ENCODE data around the gene PMFBP1.

PMFBP1 gene

GRCh38 chr16:72099377-72099818 lies 72.6 kb downstream of the PMFBP1 start:
- Histone ChIP-seq H3K27me3 (no peaks in the 10 kb centered on the region), H3K36me3 (peaks cover 85 to 90% (median 86%) of the 10 kb centered on the region in 11 experiments), H3K4me2 (no peak overlapping the region), H3K9me3 (replicated peaks in 1 of 11) (no peaks in the 10 kb centered on the region), H3K4me1 (peaks cover 18 to 27% (median 23%) of the 10 kb centered on the region in 10 experiments), H3K9ac (no peak overlapping the region), H4K20me1 (peaks cover 4 to 93% (median 68%) of the 10 kb centered on the region in 11 experiments; a peak in 20 of 22 replicates), H3K27ac (no peak overlapping the region), H3K4me3 (no peak overlapping the region)
- TF ChIP-seq Cebpa-rat (IDR thresholded peaks at IDR 0.05) = no peak

GRCh38 chr16:72098936-72099335 lies 73.0 kb downstream of the PMFBP1 start:
- peaks cover 4 to 97% (median 64%) of the 10 kb centered on the region in 11 experiments; a peak in 20 of 22 replicates for H4K20me1 ChIP-seq
- no peak overlapping the region for H3K4me2 ChIP-seq
- no peaks in the 10 kb centered on the region for H3K27me3 ChIP-seq
- H3K9me3 ChIP-seq (replicated peaks in 1 of 11) = no peaks in the 10 kb centered on the region
- H3K4me3 ChIP-seq = no peak overlapping the region
- no peak overlapping the region for H3K27ac ChIP-seq
- H3K4me1 ChIP-seq = peaks cover 18 to 27% (median 24%) of the 10 kb centered on the region in 10 experiments
- TF ChIP-seq Cebpa-rat (IDR thresholded peaks at IDR 0.05) = no peak
- no peak overlapping the region for H3K9ac ChIP-seq
- H3K36me3 ChIP-seq = peaks cover 81 to 85% (median 82%) of the 10 kb centered on the region in 11 experiments

DNA sequence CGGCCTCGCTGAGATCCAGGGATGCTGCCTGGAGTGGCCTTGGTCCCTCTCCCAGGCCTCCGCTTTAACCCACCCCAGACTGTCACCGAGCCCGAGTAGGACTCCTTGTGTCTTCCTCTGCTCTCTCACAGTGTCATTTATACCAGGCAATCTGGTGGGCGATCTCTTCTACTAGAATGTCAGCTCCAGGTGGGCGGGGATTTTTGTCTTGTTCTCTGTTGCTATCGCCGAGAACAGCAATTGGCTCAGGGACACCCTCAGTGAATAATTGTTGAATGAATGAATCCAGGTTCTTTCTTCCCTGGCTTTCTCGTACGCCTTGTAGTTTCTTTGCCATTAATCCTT lies 77.7 kb downstream of the PMFBP1 start:
- peaks cover 31 to 42% (median 37%) of the 10 kb centered on the region in 10 experiments for H3K4me1 ChIP-seq

GRCh38 chr16:72093448-72094265 lies 78.3 kb downstream of the PMFBP1 start, which contains the start of the genes DHX38 and TXNL4B:
Gene DHX38, plus strand, starts transcription at chr16:72093847. Its CDS starts 2,311 bp downstream, at chr16:72096158.
Gene TXNL4B, minus strand, starts transcription at chr16:72093620. Its CDS starts 2,871 bp downstream, at chr16:72090749.
- peaks cover 52 to 63% (median 56%) of the 10 kb centered on the region in 11 experiments for H3K36me3 ChIP-seq
- no peak for TF ChIP-seq Cebpa-rat (IDR thresholded peaks at IDR 0.05)

More for the DNA sequence above, 77.7 kb downstream of the PMFBP1 start:
- peak overlapping the region; percentile 81 to 95 (median 92) for H3K9ac ChIP-seq
- peak overlapping the region; percentile 73 to 99 (median 90) for H3K4me3 ChIP-seq
- peaks cover 12 to 87% (median 56%) of the 10 kb centered on the region in 11 experiments; a peak in 20 of 22 replicates for H4K20me1 ChIP-seq
- peak overlapping the region; percentile 81 to 93 (median 90) for H3K27ac ChIP-seq
- no peaks in the 10 kb centered on the region for H3K27me3 ChIP-seq
- peak overlapping the region; percentile 84 to 97 (median 93) for H3K4me2 ChIP-seq
- H3K36me3 ChIP-seq = peaks cover 52 to 63% (median 56%) of the 10 kb centered on the region in 11 experiments
- no peak for TF ChIP-seq Cebpa-rat (IDR thresholded peaks at IDR 0.05)
- no peaks in the 10 kb centered on the region for H3K9me3 ChIP-seq (replicated peaks in 1 of 11)

GRCh38 chr16:72092832-72093447 lies 79.0 kb downstream of the PMFBP1 start:
- H3K36me3 ChIP-seq = peaks cover 52 to 63% (median 56%) of the 10 kb centered on the region in 11 experiments
- H3K9me3 ChIP-seq (replicated peaks in 1 of 11) = no peaks in the 10 kb centered on the region
- peaks cover 8 to 80% (median 46%) of the 10 kb centered on the region in 11 experiments; a peak in 16 of 22 replicates for H4K20me1 ChIP-seq
- TF ChIP-seq Cebpa-rat (IDR thresholded peaks at IDR 0.05) = no peak
- H3K27ac ChIP-seq = peak overlapping the region; percentile 54 to 92 (median 88)
- H3K27me3 ChIP-seq = no peaks in the 10 kb centered on the region
- H3K9ac ChIP-seq = peak overlapping the region; percentile 81 to 95 (median 92)
- peak overlapping the region; percentile 80 to 97 (median 87) for H3K4me2 ChIP-seq
- peak overlapping the region; percentile 73 to 99 (median 90) for H3K4me3 ChIP-seq
- H3K4me1 ChIP-seq = peaks cover 31 to 42% (median 37%) of the 10 kb centered on the region in 10 experiments

More at GRCh38 chr16:72093448-72094265, 78.3 kb downstream of the PMFBP1 start, which contains the start of the genes DHX38 and TXNL4B:
- Histone ChIP-seq H3K4me2 (peak within 1 kb of the TSS; percentile 87 to 97 (median 94)), H3K9ac (peak within 1 kb of the TSS; percentile 81 to 95 (median 92)), H3K9me3 (replicated peaks in 1 of 11) (no peaks in the 10 kb centered on the region), H4K20me1 (peaks cover 8 to 87% (median 50%) of the 10 kb centered on the region in 11 experiments; a peak in 18 of 22 replicates), H3K27me3 (no peaks in the 10 kb centered on the region), H3K4me3 (peak within 1 kb of the TSS; percentile 73 to 99 (median 90)), H3K4me1 (peaks cover 31 to 42% (median 37%) of the 10 kb centered on the region in 10 experiments), H3K27ac (peak within 1 kb of the TSS; percentile 81 to 93 (median 90))

DNA sequence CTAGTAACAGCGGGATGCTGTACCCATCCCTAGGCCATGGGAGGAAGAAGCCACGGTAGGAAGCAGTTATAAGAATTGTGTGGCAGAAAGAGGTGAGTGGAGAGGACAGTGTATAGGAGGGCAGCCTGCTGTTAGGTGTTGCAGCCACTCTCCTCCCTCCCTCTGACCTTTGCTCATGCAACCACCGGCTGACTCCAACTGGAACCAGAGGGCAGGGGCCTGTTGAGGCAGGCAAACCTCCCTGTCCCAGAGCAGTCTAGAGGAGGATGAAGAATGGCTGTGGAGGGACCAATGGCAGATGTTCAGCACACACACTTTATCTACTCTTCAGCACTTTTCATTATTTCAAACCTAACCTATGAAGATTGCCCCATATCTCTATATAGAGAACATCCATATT lies 80.7 kb downstream of the PMFBP1 start:
- Histone ChIP-seq H3K27ac (no peak overlapping the region), H3K4me1 (peaks cover 31 to 41% (median 37%) of the 10 kb centered on the region in 10 experiments), H3K9ac (peak overlapping the region in 3 of 11 experiments; percentile 12 to 93 (median 39); a peak in 3 of 22 replicates), H3K4me2 (peak overlapping the region; percentile 80 to 97 (median 87); a peak in 19 of 22 replicates), H3K9me3 (replicated peaks in 1 of 11) (peaks cover 0 to 2% (median 1%) of the 10 kb centered on the region in 11 experiments; a peak in 7 of 22 replicates), H3K36me3 (peaks cover 52 to 63% (median 56%) of the 10 kb centered on the region in 11 experiments), H4K20me1 (peaks cover 8 to 63% (median 31%) of the 10 kb centered on the region in 11 experiments; a peak in 16 of 22 replicates), H3K27me3 (no peaks in the 10 kb centered on the region), H3K4me3 (no peak overlapping the region)
- TF ChIP-seq Cebpa-rat (IDR thresholded peaks at IDR 0.05) = no peak

DNA sequence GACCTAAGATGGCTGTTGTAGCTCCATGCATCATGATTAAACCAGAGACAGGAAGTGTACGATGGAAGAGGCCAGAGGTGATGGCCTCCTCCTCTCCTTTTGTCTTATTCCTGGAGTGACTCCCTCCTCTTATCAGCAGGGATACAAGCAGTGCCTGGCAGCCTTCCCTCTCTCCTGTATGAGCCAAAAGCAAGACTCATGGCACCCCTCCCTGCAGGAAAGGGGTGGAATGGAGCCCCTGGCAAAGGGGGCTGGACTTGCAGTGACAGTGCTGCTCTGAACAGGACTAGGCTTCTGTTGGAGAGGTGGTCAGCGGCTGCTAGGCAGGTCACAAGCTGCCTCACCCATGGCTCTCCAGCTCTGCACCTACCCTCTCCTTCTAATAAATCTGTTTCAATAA lies 87.0 kb downstream of the PMFBP1 start:
- peaks cover 23 to 46% (median 36%) of the 10 kb centered on the region in 11 experiments for H3K9me3 ChIP-seq (replicated peaks in 1 of 11)
- peaks cover 62 to 78% (median 70%) of the 10 kb centered on the region in 11 experiments for H3K36me3 ChIP-seq
- peak overlapping the region in 3 of 10 experiments; percentile 12 to 23 (median 17); a peak in 3 of 20 replicates for H3K4me3 ChIP-seq
- no peak overlapping the region for H3K27ac ChIP-seq
- H3K27me3 ChIP-seq = no peaks in the 10 kb centered on the region
- TF ChIP-seq Cebpa-rat (IDR thresholded peaks at IDR 0.05) = no peak
- no peak overlapping the region for H3K9ac ChIP-seq
- no peak overlapping the region for H3K4me2 ChIP-seq
- no peaks in the 10 kb centered on the region for H3K4me1 ChIP-seq
- H4K20me1 ChIP-seq = peaks cover 0 to 13% (median 2%) of the 10 kb centered on the region in 11 experiments; a peak in 8 of 22 replicates

DNA sequence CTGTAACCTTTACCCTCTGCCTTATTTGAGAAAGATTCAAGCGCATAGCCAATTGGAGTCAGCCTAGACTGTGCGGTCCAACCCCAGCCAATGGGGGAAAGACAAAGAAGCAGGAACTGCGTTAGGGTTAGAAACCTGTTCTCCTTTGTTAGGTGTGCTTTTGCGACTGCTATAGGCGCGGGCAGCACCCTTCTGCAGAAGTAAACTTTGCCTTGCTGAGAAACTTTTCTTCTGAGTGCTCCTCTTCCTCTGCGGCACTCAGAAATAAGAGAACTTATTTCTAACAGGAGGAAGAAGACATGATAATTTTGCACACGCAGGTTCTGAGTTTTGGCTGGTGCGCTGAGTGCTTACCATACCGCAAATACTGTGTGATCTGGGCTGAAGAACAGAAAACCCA lies 87.5 kb downstream of the PMFBP1 start:
- Histone ChIP-seq H3K4me1 (no peaks in the 10 kb centered on the region), H3K27ac (no peak overlapping the region), H4K20me1 (peaks cover 0 to 8% (median 0%) of the 10 kb centered on the region in 11 experiments; a peak in 3 of 22 replicates), H3K9ac (no peak overlapping the region), H3K4me2 (no peak overlapping the region), H3K4me3 (peak overlapping the region in 1 of 10 experiments; percentile 17; a peak in 2 of 20 replicates), H3K9me3 (replicated peaks in 1 of 11) (peaks cover 26 to 52% (median 41%) of the 10 kb centered on the region in 11 experiments), H3K27me3 (no peaks in the 10 kb centered on the region), H3K36me3 (peaks cover 60 to 78% (median 66%) of the 10 kb centered on the region in 11 experiments)
- no peak for TF ChIP-seq Cebpa-rat (IDR thresholded peaks at IDR 0.05)
